Testis (tissue), 3 donors: ENCODE results near the gene MEX3C. TPM values are rescaled to one million over a fixed set of nuclear protein-coding genes. Genes with fewer than 3 reads are reported as not detected.

Experiments used
- DNase-seq: peaks from one replicate; pipeline ENCODE4 v3.0.0-alpha.2; 2019
- H3K27ac ChIP-seq, 2 donors: fragments of 200-600 bp; sonication (generic); one replicate each; pipeline ENCODE4 v1.5.1; 2019
- H3K27me3 ChIP-seq: fragments of 200-600 bp; sonication (generic); one replicate; pipeline ENCODE4 v1.5.1; 2019
- H3K36me3 ChIP-seq: fragments of 200-600 bp; sonication (generic); one replicate; pipeline ENCODE4 v1.5.1; 2017; ENCODE audit warnings: low read depth; ENCODE audit errors: missing control alignments
- H3K4me1 ChIP-seq: fragments of 200-600 bp; sonication (generic); one replicate; pipeline ENCODE4 v1.5.1; 2019
- H3K4me3 ChIP-seq, 2 donors: fragments of 200-600 bp; sonication (generic); one replicate each; pipeline ENCODE4 v1.5.1; 2017 to 2019
- H3K9me3 ChIP-seq: fragments of 200-600 bp; sonication (generic); one replicate; pipeline ENCODE4 v1.5.1; 2017
- POLR2A ChIP-seq: fragments of 450-650 bp; IDR thresholded peaks from one replicate; pipeline ENCODE4 v1.6.1; 2017; ENCODE audit warnings: antibody characterized with exemption, mild to moderate bottlenecking, moderate library complexity
- WGBS, 2 donors: methylation state at CpG; one replicate each; pipeline ENCODE4 v1.1.5; 2018; 5-methylcytosine and 5-hydroxymethylcytosine counted together
- intact Hi-C: fragments of 100-400 bp; cut with DNase I; formaldehyde crosslinking; loops from one replicate; pipeline ENCODE4 v1.15.1; 2023; ENCODE audit warnings: low total_unique reads
- polyA plus RNA-seq: library from polyadenylated mRNA; stranded (reverse); fragments of 350-450 nt; fragmentation: Illumina TruSeq; extraction: RNeasy Lipid Tissue Mini Kit (QIAGEN cat#74804); gene quantifications from one replicate; pipeline ENCODE4 v1.2.3, GENCODE V29; 2014; ENCODE audit warnings: low read depth, low replicate concordance; ENCODE audit not compliant: insufficient read depth
- total RNA-seq, 2 donors: library from RNA; depleted of rRNA; stranded (reverse); fragments of >200 nt; gene quantifications; one replicate each; pipeline ENCODE4 v1.2.3, GENCODE V29; 2016
- TF ChIP-seq, protein P1 (sequence below), 3 experiments: fragments of 450-650 bp in 2 of 3; fragments of 200-600 bp in 1 of 3; sonication (generic) in 1 of 3; IDR thresholded peaks; one replicate each; pipeline ENCODE4 v1.5.1; 2016 to 2019; ENCODE audit warnings: antibody characterized with exemption in 3 of 3, mild to moderate bottlenecking in 2 of 3, moderate library complexity in 1 of 3

Gene MEX3C
- total and polyA plus RNA-seq, 3 donors from 2014 or later, result 97.2 to 254 (median 161) TPM

GRCh38 chr18:51171223-51171622, 26.3 kb downstream of the MEX3C start:
- intact Hi-C loops, result no loop called here
- TF ChIP-seq, protein P1, sequence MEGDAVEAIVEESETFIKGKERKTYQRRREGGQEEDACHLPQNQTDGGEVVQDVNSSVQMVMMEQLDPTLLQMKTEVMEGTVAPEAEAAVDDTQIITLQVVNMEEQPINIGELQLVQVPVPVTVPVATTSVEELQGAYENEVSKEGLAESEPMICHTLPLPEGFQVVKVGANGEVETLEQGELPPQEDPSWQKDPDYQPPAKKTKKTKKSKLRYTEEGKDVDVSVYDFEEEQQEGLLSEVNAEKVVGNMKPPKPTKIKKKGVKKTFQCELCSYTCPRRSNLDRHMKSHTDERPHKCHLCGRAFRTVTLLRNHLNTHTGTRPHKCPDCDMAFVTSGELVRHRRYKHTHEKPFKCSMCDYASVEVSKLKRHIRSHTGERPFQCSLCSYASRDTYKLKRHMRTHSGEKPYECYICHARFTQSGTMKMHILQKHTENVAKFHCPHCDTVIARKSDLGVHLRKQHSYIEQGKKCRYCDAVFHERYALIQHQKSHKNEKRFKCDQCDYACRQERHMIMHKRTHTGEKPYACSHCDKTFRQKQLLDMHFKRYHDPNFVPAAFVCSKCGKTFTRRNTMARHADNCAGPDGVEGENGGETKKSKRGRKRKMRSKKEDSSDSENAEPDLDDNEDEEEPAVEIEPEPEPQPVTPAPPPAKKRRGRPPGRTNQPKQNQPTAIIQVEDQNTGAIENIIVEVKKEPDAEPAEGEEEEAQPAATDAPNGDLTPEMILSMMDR (IDR thresholded peaks at IDR 0.05), result no peak
- no peak for TF ChIP-seq POLR2A
- WGBS, 2 donors, result 93 to 94% methylated on average over 3 of the region's 3 CpGs
- H3K4me3 ChIP-seq, result no peak overlapping the region
- H3K4me1 ChIP-seq, result no peaks in the 10 kb centered on the region
- no peaks in the 10 kb centered on the region for H3K27me3 ChIP-seq
- H3K9me3 ChIP-seq, result no peaks in the 10 kb centered on the region
- no peak overlapping the region for H3K27ac ChIP-seq
- no peak for DNase-seq
- H3K36me3 ChIP-seq, result no peaks in the 10 kb centered on the region

DNA sequence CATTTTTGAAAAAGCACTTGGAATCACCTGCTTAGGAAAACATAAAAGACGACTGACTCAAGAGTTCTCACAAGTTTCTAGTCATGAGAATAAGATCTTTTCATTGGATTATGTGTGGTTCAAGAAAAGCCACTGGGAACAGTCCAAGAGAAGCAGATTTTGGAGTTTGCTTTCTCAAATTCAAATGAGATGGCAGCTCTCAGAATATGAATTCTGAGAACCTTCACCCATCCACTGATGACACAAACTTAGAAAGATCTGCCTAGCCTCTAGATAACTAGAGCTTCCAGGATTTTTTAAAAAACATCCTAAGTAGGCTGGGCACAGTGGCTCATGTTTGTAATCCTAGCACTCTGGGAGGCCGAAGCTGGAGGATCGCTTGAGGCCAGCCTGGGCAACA, 26.8 kb downstream of the MEX3C start:
- no peaks in the 10 kb centered on the region for H3K4me1 ChIP-seq
- no peak overlapping the region for H3K4me3 ChIP-seq
- TF ChIP-seq POLR2A, result no peak
- TF ChIP-seq, protein P1 (IDR thresholded peaks at IDR 0.05), result no peak
- 91 to 93% methylated on average over 3 of the region's 3 CpGs for WGBS, 2 donors
- H3K27ac ChIP-seq, result no peak overlapping the region
- H3K36me3 ChIP-seq, result no peaks in the 10 kb centered on the region
- no peaks in the 10 kb centered on the region for H3K27me3 ChIP-seq
- intact Hi-C loops, result no loop called here
- no peaks in the 10 kb centered on the region for H3K9me3 ChIP-seq
- no peak for DNase-seq

GRCh38 chr18:51169731-51170130, 27.8 kb downstream of the MEX3C start:
- Histone ChIP-seq H3K4me3 (no peak overlapping the region), H3K4me1 (no peaks in the 10 kb centered on the region), H3K36me3 (no peaks in the 10 kb centered on the region), H3K9me3 (no peaks in the 10 kb centered on the region), H3K27ac (no peak overlapping the region), H3K27me3 (no peaks in the 10 kb centered on the region)
- no peak for DNase-seq
- intact Hi-C loops, result no loop called here
- TF ChIP-seq, protein P1 (IDR thresholded peaks at IDR 0.05), result no peak
- TF ChIP-seq POLR2A, result no peak

GRCh38 chr18:51168960-51169662, 28.4 kb downstream of the MEX3C start:
- intact Hi-C loops, result no loop called here
- Histone ChIP-seq H3K9me3 (no peaks in the 10 kb centered on the region), H3K27ac (no peak overlapping the region), H3K4me3 (no peak overlapping the region), H3K4me1 (no peaks in the 10 kb centered on the region), H3K36me3 (no peaks in the 10 kb centered on the region), H3K27me3 (no peaks in the 10 kb centered on the region)
- 86 to 94% methylated on average over 6 of the region's 6 CpGs for WGBS, 2 donors
- TF ChIP-seq, protein P1 (IDR thresholded peaks at IDR 0.05), result no peak
- TF ChIP-seq POLR2A, result no peak
- no peak for DNase-seq
